H9 (cell line): Measurements from ENCODE around the gene SLC35B2. TPM values are rescaled to one million over a fixed set of nuclear protein-coding genes. Genes with fewer than 3 reads are reported as not detected.

Experiments
- DNase-seq: peaks from one replicate; pipeline ENCODE4 v3.0.0-alpha.2; 2017
- H2AFZ ChIP-seq: one replicate; pipeline ENCODE4 v1.6.1; 2013; ENCODE audit warnings: mild to moderate bottlenecking, low read length, control low read depth, moderate library complexity
- H2AK5ac ChIP-seq: 2 replicates; pipeline ENCODE4 v1.6.1; 2013; ENCODE audit warnings: low read length, control low read depth, mixed read lengths; ENCODE audit not compliant: insufficient read length
- H2BK120ac ChIP-seq: one replicate; pipeline ENCODE4 v1.6.1; 2013; ENCODE audit warnings: low read depth, mild to moderate bottlenecking, low read length, control low read depth, inconsistent platforms; ENCODE audit not compliant: poor library complexity, severe bottlenecking
- H2BK12ac ChIP-seq: 2 replicates; pipeline ENCODE4 v1.6.1; 2013; ENCODE audit warnings: low read length, control low read depth, mixed read lengths, low read depth; ENCODE audit not compliant: insufficient read length
- H2BK15ac ChIP-seq: 2 replicates; pipeline ENCODE4 v1.6.1; 2013; ENCODE audit warnings: low read depth, low read length, control low read depth
- H2BK20ac ChIP-seq: one replicate; pipeline ENCODE4 v1.6.1; 2013; ENCODE audit warnings: low read depth, mild to moderate bottlenecking, low read length, control low read depth, inconsistent platforms; ENCODE audit not compliant: poor library complexity, severe bottlenecking
- H2BK5ac ChIP-seq: 2 replicates; pipeline ENCODE4 v1.6.1; 2013; ENCODE audit warnings: low read length, control low read depth, mixed read lengths; ENCODE audit not compliant: insufficient read length
- H3K14ac ChIP-seq: 2 replicates; pipeline ENCODE4 v1.6.1; 2013; ENCODE audit warnings: low read length, control low read depth; ENCODE audit not compliant: insufficient read depth
- H3K18ac ChIP-seq: 2 replicates; pipeline ENCODE4 v1.6.1; 2013; ENCODE audit warnings: low read depth, mild to moderate bottlenecking, mixed read lengths, low read length, control low read depth; ENCODE audit not compliant: insufficient read length
- H3K23ac ChIP-seq: 2 replicates; pipeline ENCODE4 v1.6.1; 2013; ENCODE audit warnings: low read length, control low read depth, mixed read lengths, low read depth; ENCODE audit not compliant: insufficient read length
- H3K23me2 ChIP-seq: 2 replicates; pipeline ENCODE4 v1.6.1; 2013; ENCODE audit warnings: low read depth, mild to moderate bottlenecking, mixed read lengths, low read length, control low read depth; ENCODE audit not compliant: insufficient read length, poor library complexity, severe bottlenecking
- H3K27ac ChIP-seq: 2 replicates; pipeline ENCODE4 v1.5.1; 2013; ENCODE audit warnings: low read length, control low read depth, mixed read lengths, low read depth; ENCODE audit not compliant: insufficient read length
- H3K27me3 ChIP-seq: 2 replicates; pipeline ENCODE4 v1.6.1; 2013; ENCODE audit warnings: low read length, control low read depth, inconsistent platforms; ENCODE audit not compliant: insufficient read depth
- H3K4ac ChIP-seq: 2 replicates; pipeline ENCODE4 v1.6.1; 2013; ENCODE audit warnings: low read depth, mild to moderate bottlenecking, control low read depth, inconsistent platforms, low read length, moderate library complexity
- H3K4me1 ChIP-seq: 2 replicates; pipeline ENCODE4 v1.6.1; 2013; ENCODE audit warnings: low read length, control low read depth, inconsistent platforms; ENCODE audit not compliant: insufficient read depth
- H3K4me2 ChIP-seq: 2 replicates; pipeline ENCODE4 v1.6.1; 2013; ENCODE audit warnings: low read length, control low read depth, mixed read lengths; ENCODE audit not compliant: insufficient read length, insufficient read depth
- H3K56ac ChIP-seq: 2 replicates; pipeline ENCODE4 v1.6.1; 2013; ENCODE audit warnings: low read depth, mild to moderate bottlenecking, mixed read lengths, low read length, control low read depth; ENCODE audit not compliant: insufficient read length
- H3K79me1 ChIP-seq: 2 replicates; pipeline ENCODE4 v1.6.1; 2013; ENCODE audit warnings: low read depth, mild to moderate bottlenecking, moderate library complexity, low read length, control low read depth, inconsistent platforms; ENCODE audit not compliant: insufficient read depth, poor library complexity, severe bottlenecking
- H3K79me2 ChIP-seq: 2 replicates; pipeline ENCODE4 v1.6.1; 2013; ENCODE audit warnings: low read length, control low read depth, inconsistent platforms; ENCODE audit not compliant: insufficient read depth
- H3K9ac ChIP-seq: 2 replicates; pipeline ENCODE4 v1.6.1; 2013; ENCODE audit warnings: low read length, control low read depth, mixed read lengths; ENCODE audit not compliant: insufficient read length; ENCODE audit errors: extremely low read depth
- H3K9me3 ChIP-seq: one replicate; pipeline ENCODE4 v1.6.1; 2013; ENCODE audit warnings: low read depth, low read length, inconsistent platforms; ENCODE audit not compliant: control insufficient read depth
- H3T11ph ChIP-seq: one replicate; pipeline ENCODE4 v1.6.1; 2013; ENCODE audit warnings: mild to moderate bottlenecking, low read length, control low read depth, inconsistent platforms
- H4K20me1 ChIP-seq: one replicate; pipeline ENCODE4 v1.6.1; 2013; ENCODE audit not compliant: control insufficient read depth, insufficient read length, insufficient read depth
- H4K5ac ChIP-seq: 2 replicates; pipeline ENCODE4 v1.6.1; 2013; ENCODE audit warnings: low read depth, mild to moderate bottlenecking, mixed read lengths, low read length, control low read depth; ENCODE audit not compliant: insufficient read length
- H4K8ac ChIP-seq: replicated peaks from 2 replicates; pipeline ENCODE4 v1.6.1; 2013; ENCODE audit warnings: low read length, control low read depth, mixed read lengths, low read depth; ENCODE audit not compliant: insufficient read length
- H4K91ac ChIP-seq: 2 replicates; pipeline ENCODE4 v1.6.1; 2013; ENCODE audit warnings: low read depth, mild to moderate bottlenecking, moderate library complexity, mixed read lengths, low read length, control low read depth; ENCODE audit not compliant: insufficient read length
- H3K27ac Mint-ChIP-seq, 3 experiments: 2 replicates in 2 of 3; 3 replicates in 1 of 3; pipeline ENCODE4 v1.8.0; 2020 to 2021; ENCODE audit warnings: mixed read lengths in 3 of 3, mild to moderate bottlenecking in 1 of 3, moderate library complexity in 1 of 3
- H3K27me3 Mint-ChIP-seq: 2 replicates; pipeline ENCODE4 v1.8.0; 2021; ENCODE audit warnings: low read depth, mild to moderate bottlenecking, moderate library complexity, mixed read lengths
- H3K36me3 Mint-ChIP-seq, 3 experiments: 2 replicates in 2 of 3; 3 replicates in 1 of 3; pipeline ENCODE4 v1.8.0; 2020 to 2021; ENCODE audit warnings: low read depth in 3 of 3, mixed read lengths in 3 of 3; ENCODE audit not compliant: insufficient read depth in 1 of 3
- H3K4me1 Mint-ChIP-seq, 2 experiments: 2 replicates each; pipeline ENCODE4 v1.8.0; 2020; ENCODE audit warnings: mixed read lengths in 2 of 2
- H3K4me3 Mint-ChIP-seq, 2 experiments: 2 replicates in 1 of 2; 3 replicates in 1 of 2; pipeline ENCODE4 v1.8.0; 2020 to 2021; ENCODE audit warnings: mild to moderate bottlenecking in 2 of 2, mixed read lengths in 2 of 2, moderate library complexity in 1 of 2
- H3K9me3 Mint-ChIP-seq, 2 experiments: 2 replicates in 1 of 2; 3 replicates in 1 of 2; pipeline ENCODE4 v1.8.0; 2020; ENCODE audit warnings: mild to moderate bottlenecking in 2 of 2, mixed read lengths in 2 of 2, moderate library complexity in 1 of 2
- CTCF ChIP-seq: fragments of 200-600 bp; sonication (generic); conservative IDR thresholded peaks from 3 replicates; pipeline ENCODE4 v1.8.0; 2021; ENCODE audit warnings: antibody characterized with exemption, mild to moderate bottlenecking
- WGBS: extraction: QIAGEN DNeasy Blood & Tissue Kit; methylation state at CpG from one replicate; pipeline ENCODE4 v1.1.7; 2013; ENCODE audit warnings: missing lambda C conversion rate, low lambda C conversion rate, mixed read lengths; ENCODE audit not compliant: insufficient read length; ENCODE audit errors: extremely low coverage; 5-methylcytosine and 5-hydroxymethylcytosine counted together
- total RNA-seq: library from RNA; stranded (reverse); gene quantifications from 2 replicates; pipeline ENCODE4 v1.2.1, GENCODE V29; 2021

The SLC35B2 gene
- total RNA-seq, 1 experiment from 2014 or later = 34.5 TPM

GRCh38 chr6:44230034-44230675, 27.2 kb downstream of the SLC35B2 start:
- Histone ChIP-seq H3K4me2 (no peak overlapping the region), H2BK15ac (no peak overlapping the region), H3K4me1 (peaks cover 11% of the 10 kb centered on the region; the same call in 1 of the 2 replicates), H3K79me2 (peaks cover 8% of the 10 kb centered on the region; the same call in 1 of the 2 replicates), H4K20me1 (peaks cover 2% of the 10 kb centered on the region), H3K27ac (no peak overlapping the region), H2BK20ac (no peak overlapping the region), H3K79me1 (peaks cover 10% of the 10 kb centered on the region), H3K9me3 (no peaks in the 10 kb centered on the region), H4K5ac (no peak overlapping the region), H2BK5ac (no peak overlapping the region), H2BK12ac (no peak overlapping the region), H3K9ac (no peak overlapping the region), H3K4ac (no peak overlapping the region), H3K23ac (no peak overlapping the region), H3T11ph (no peak overlapping the region), H2AFZ (no peak overlapping the region), H3K14ac (no peak overlapping the region), H2BK120ac (no peak overlapping the region), H3K27me3 (no peaks in the 10 kb centered on the region), H3K18ac (no peak overlapping the region), H3K23me2 (no peaks in the 10 kb centered on the region), H3K56ac (no peak overlapping the region), H4K91ac (no peak overlapping the region), H4K8ac (no peak overlapping the region), H2AK5ac (no peak overlapping the region)
- no peaks in the 10 kb centered on the region; a peak in 1 of 5 replicates for H3K9me3 Mint-ChIP-seq
- WGBS = no CpG with 5 or more reads among the region's 10 CpGs
- H3K27me3 Mint-ChIP-seq = no peaks in the 10 kb centered on the region
- peaks cover 52 to 70% (median 59%) of the 10 kb centered on the region in 3 experiments for H3K36me3 Mint-ChIP-seq
- no peak overlapping the region for H3K27ac Mint-ChIP-seq
- H3K4me1 Mint-ChIP-seq = peaks cover 33 to 46% of the 10 kb centered on the region in 2 experiments
- TF ChIP-seq CTCF = no peak
- H3K4me3 Mint-ChIP-seq = no peak overlapping the region
- no peak for DNase-seq
